Panc1 (cell line): Measurements from ENCODE around the gene RFX6. TPM values are rescaled to one million over a fixed set of nuclear protein-coding genes. Genes with fewer than 3 reads are reported as not detected.

ENCODE experiments used
- ATAC-seq: fragments of 200-7000 bp; cut with Tn5 transposase; 2 replicates; pipeline ENCODE4 v1.9.1; 2020; ENCODE audit warnings: mild to moderate bottlenecking, moderate library complexity
- BruUV-seq: library from RNA; stranded (reverse); fragments of 400-500 nt; replicated peaks from 2 replicates; lab custom pipeline; 2021; lab: Mats Ljungman, UMichigan
- CTCF ChIA-PET: fragments of 300-600 bp; sonication (Branson Sonifier 250); formaldehyde crosslinking; loops from one replicate; lab custom pipeline; 2022; ENCODE audit warnings: antibody characterized with exemption; lab: Charles Lee
- POLR2A ChIA-PET: fragments of 300-600 bp; sonication (Branson Sonifier 250); formaldehyde crosslinking; loops from one replicate; lab custom pipeline; 2022; ENCODE audit warnings: antibody characterized with exemption; lab: Charles Lee
- DNase-seq: peaks from one replicate; pipeline ENCODE4 v3.0.0-alpha.2; 2010; ENCODE audit warnings: low read depth, low spot score
- H3K27ac ChIP-seq: 2 replicates; pipeline ENCODE4 v1.5.1; 2011; ENCODE audit warnings: mild to moderate bottlenecking, low read length, inconsistent platforms
- H3K27me3 ChIP-seq: fragments of 200-500 bp; sonication (Bioruptor generic); 2 replicates; pipeline ENCODE4 v1.6.0; 2014; ENCODE audit warnings: low read length, inconsistent platforms; ENCODE audit not compliant: control insufficient read depth, insufficient read depth
- H3K36me3 ChIP-seq: fragments of 200-500 bp; sonication (Bioruptor generic); 2 replicates; pipeline ENCODE4 v1.5.1; 2014; ENCODE audit warnings: inconsistent platforms, mild to moderate bottlenecking, low read length, moderate library complexity; ENCODE audit not compliant: control insufficient read depth, insufficient read depth
- H3K4me1 ChIP-seq: 2 replicates; pipeline ENCODE4 v1.5.1; 2011; ENCODE audit warnings: inconsistent platforms, mild to moderate bottlenecking, low read length, moderate library complexity; ENCODE audit not compliant: control insufficient read depth, insufficient read depth
- H3K4me3 ChIP-seq, 2 experiments: 2 replicates each; pipeline ENCODE4 v1.5.1; 2011 to 2012; ENCODE audit warnings: low read depth in 2 of 2, low read length in 2 of 2, mild to moderate bottlenecking in 2 of 2, inconsistent platforms in 1 of 2, moderate library complexity in 1 of 2
- H3K9me3 ChIP-seq: fragments of 200-500 bp; sonication (Bioruptor generic); 2 replicates; pipeline ENCODE4 v1.5.1; 2014; ENCODE audit warnings: low read depth, mild to moderate bottlenecking, inconsistent platforms, low read length, moderate library complexity; ENCODE audit not compliant: control insufficient read depth, insufficient read depth
- CTCF ChIP-seq: fragments of 450-650 bp; IDR thresholded peaks from 2 replicates; pipeline ENCODE4 v1.5.1; 2017; ENCODE audit warnings: mild to moderate bottlenecking
- POLR2AphosphoS5 ChIP-seq: IDR thresholded peaks from 2 replicates; pipeline ENCODE4 v1.6.1; 2012; ENCODE audit warnings: mild to moderate bottlenecking, low read depth, low read length, moderate library complexity
- REST ChIP-seq, 2 experiments: IDR thresholded peaks; 2 replicates each; pipeline ENCODE4 v1.6.1; 2011 to 2012; ENCODE audit warnings: low read depth in 2 of 2, control low read depth in 1 of 2, low read length in 1 of 2, mild to moderate bottlenecking in 1 of 2, moderate library complexity in 1 of 2; ENCODE audit not compliant: insufficient read depth in 1 of 2
- SIN3A ChIP-seq: IDR thresholded peaks from 2 replicates; pipeline ENCODE4 v1.6.1; 2012; ENCODE audit warnings: low read depth, mild to moderate bottlenecking, low read length, moderate library complexity, borderline replicate concordance; ENCODE audit not compliant: insufficient read depth
- TCF7L2 ChIP-seq: IDR thresholded peaks from 2 replicates; pipeline ENCODE4 v1.6.1; 2011; ENCODE audit warnings: mild to moderate bottlenecking, low read depth, low read length, inconsistent platforms
- in situ Hi-C: cut with HindIII; loops from 2 replicates; pipeline ENCODE4 v1.10.0; 2016; ENCODE audit warnings: low sequenced_read_pairs, low pct_unique_long_range_greater_than_20kb
- intact Hi-C: fragments of 100-400 bp; cut with micrococcal nuclease; formaldehyde crosslinking; loops from one replicate; pipeline ENCODE4 v1.10.0; 2022; ENCODE audit not compliant: unreplicated experiment
- total RNA-seq: library from RNA; stranded (reverse); gene quantifications from one replicate; pipeline ENCODE4 v1.2.1, GENCODE V29; 2021; ENCODE audit not compliant: unreplicated experiment

The RFX6 gene
- total RNA-seq, 1 experiment from 2014 or later = not detected

DNA sequence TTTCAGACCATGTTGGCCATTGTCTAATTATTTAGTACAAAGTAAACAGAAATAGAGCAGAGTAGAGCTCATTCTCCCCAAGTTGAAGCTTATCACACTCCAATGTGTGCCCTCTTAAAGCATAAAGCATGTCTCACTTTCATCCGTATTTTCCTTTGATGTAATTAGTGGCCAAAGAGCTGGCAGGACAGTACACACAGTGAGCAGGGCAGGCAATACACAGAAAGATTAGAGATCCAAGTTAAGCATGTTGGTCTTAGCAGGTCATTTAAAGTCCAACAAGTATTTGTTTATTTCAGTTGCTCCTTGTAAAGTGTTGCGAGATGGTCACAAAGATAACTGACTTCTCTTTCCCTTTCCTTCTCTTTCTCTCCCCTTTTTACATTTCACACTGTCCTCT is 47.2 kb downstream of the RFX6 start:
- Histone ChIP-seq H3K9me3 (no peaks in the 10 kb centered on the region), H3K4me1 (peaks cover 9% of the 10 kb centered on the region; the same call in 1 of the 2 replicates), H3K27ac (no peak overlapping the region), H3K4me3 (no peak overlapping the region), H3K36me3 (no peaks in the 10 kb centered on the region), H3K27me3 (peaks cover 4% of the 10 kb centered on the region)
- ChIA-PET POLR2A (no interaction called here), CTCF (no interaction called here)
- ATAC-seq (no peak), DNase-seq (no peak)
- TF ChIP-seq CTCF = no peak
- TF ChIP-seq TCF7L2 = peak; percentile 81
- intact Hi-C loops = no loop called here
- BruUV-seq = no TSS peak
- in situ Hi-C loops = no loop called here

GRCh38 chr6:116925088-116925794 is 48.2 kb downstream of the RFX6 start:
- Histone ChIP-seq H3K27me3 (peaks cover under 1% of the 10 kb centered on the region), H3K27ac (no peak overlapping the region), H3K4me1 (peaks cover 9% of the 10 kb centered on the region; the same call in 1 of the 2 replicates), H3K9me3 (no peaks in the 10 kb centered on the region), H3K4me3 (no peak overlapping the region), H3K36me3 (no peaks in the 10 kb centered on the region)
- no peak for TF ChIP-seq TCF7L2
- no peak for TF ChIP-seq SIN3A
- no peak for TF ChIP-seq REST (IDR thresholded peaks at IDR 0.05; ENCODE audit: insufficient read depth in 1 of 2, low read depth in 2 of 2, low read length in 1 of 2)
- no peak for TF ChIP-seq POLR2AphosphoS5
- no peak for TF ChIP-seq CTCF
- BruUV-seq = no TSS peak
- POLR2A ChIA-PET = no interaction called here
- CTCF ChIA-PET = no interaction called here
- in situ Hi-C loops = no loop called here
- intact Hi-C loops = no loop called here
- no peak for ATAC-seq
- DNase-seq = no peak
